COR-L47 (cell line): ENCODE data around the gene ARMC2.
"Not testable (repeated sequence)": the region's sequence is repeated elsewhere in the genome, so short reads cannot be mapped to it uniquely, and the experiment has no call there.

Experiments
- DNase-seq: peaks from one replicate; lab custom pipeline; 2025; lab: John Stamatoyannopoulos, UW

ARMC2 gene, protein sequence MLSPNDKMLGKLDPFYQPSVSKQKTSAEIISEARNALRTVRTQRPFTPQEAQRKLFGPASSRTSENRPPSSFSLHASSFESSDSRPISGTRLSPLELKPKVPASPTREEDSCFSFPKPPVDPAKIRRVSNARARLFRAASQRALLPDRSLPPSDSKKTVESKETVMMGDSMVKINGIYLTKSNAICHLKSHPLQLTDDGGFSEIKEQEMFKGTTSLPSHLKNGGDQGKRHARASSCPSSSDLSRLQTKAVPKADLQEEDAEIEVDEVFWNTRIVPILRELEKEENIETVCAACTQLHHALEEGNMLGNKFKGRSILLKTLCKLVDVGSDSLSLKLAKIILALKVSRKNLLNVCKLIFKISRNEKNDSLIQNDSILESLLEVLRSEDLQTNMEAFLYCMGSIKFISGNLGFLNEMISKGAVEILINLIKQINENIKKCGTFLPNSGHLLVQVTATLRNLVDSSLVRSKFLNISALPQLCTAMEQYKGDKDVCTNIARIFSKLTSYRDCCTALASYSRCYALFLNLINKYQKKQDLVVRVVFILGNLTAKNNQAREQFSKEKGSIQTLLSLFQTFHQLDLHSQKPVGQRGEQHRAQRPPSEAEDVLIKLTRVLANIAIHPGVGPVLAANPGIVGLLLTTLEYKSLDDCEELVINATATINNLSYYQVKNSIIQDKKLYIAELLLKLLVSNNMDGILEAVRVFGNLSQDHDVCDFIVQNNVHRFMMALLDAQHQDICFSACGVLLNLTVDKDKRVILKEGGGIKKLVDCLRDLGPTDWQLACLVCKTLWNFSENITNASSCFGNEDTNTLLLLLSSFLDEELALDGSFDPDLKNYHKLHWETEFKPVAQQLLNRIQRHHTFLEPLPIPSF

GRCh38 chr6:108848116-108848868 is at the start of gene ARMC2:
TSS of gene ARMC2 (plus strand) at chr6:108848422. CDS start at chr6:108854268, 5,846 bp downstream.
- DNase-seq: peak; percentile 53

GRCh38 chr6:108798670-108799353 is 49.4 kb upstream of the ARMC2 start:
- DNase-seq: no peak

GRCh38 chr6:108799354-108799717 is 48.9 kb upstream of the ARMC2 start:
- DNase-seq: no peak

GRCh38 chr6:108799791-108800190 is 48.4 kb upstream of the ARMC2 start:
- no peak for DNase-seq

- DNase-seq: no peak
Measured at GRCh38 chr6:108800427-108800864, 47.8 kb upstream of the ARMC2 start.

GRCh38 chr6:108801366-108801765 is 46.9 kb upstream of the ARMC2 start:
- DNase-seq: no peak

DNA sequence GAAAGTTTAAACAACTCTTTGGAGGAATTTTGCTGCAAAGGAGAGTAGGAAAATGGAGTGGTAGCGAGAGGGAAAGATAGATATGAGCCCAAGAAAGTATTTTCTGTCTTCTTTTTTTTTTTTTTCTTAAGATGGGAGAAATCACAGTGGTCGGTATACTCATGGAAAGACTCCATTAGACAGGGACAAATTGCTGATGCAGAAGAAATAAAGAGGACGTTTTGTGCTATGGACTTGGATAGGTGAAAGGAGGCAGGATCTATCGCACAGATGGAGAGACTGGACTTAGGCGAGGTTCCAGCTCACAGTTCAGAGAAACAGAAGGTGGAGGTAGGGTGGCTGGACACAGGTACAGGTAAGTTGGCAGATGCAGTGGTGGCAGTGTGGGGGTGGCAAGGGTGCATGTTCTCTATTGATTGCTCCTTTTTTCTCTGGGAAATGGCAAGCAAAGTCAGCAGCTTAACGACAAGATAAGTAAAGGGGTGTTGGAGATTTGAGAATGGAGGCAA is 44.2 kb upstream of the ARMC2 start:
- no peak for DNase-seq

GRCh38 chr6:108804956-108805355 is 43.3 kb upstream of the ARMC2 start:
- DNase-seq: no peak

GRCh38 chr6:108805611-108806167 is 42.5 kb upstream of the ARMC2 start:
- no peak for DNase-seq

DNA sequence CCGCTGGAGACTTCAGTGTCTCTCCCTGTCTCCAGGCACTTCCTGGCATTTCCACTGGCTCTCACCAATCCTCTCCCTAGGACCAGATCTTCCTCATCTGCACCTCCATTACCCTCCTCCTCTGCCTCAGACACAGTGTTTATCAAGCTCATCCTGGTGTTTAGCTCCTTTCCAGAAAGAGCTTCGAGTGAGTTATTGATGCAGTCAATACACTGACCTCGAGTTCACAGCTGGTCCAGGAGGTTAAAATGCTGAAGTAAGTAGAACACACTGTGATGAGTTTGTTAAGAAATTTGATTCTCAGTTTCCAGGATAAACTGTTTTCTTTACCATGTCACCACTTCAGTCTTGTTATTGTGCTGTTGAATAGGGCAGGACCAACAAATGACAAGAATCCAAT is 42.1 kb upstream of the ARMC2 start:
- DNase-seq: no peak

- no peak for DNase-seq
Measured at GRCh38 chr6:108806665-108807064, 41.6 kb upstream of the ARMC2 start.

GRCh38 chr6:108807928-108808327 is 40.3 kb upstream of the ARMC2 start:
- no peak for DNase-seq

- DNase-seq: no peak
Measured at GRCh38 chr6:108809211-108809610, 39.0 kb upstream of the ARMC2 start.

GRCh38 chr6:108810057-108810643 is 38.1 kb upstream of the ARMC2 start:
- no peak for DNase-seq

- DNase-seq: no peak
Measured at GRCh38 chr6:108811490-108811889, 36.7 kb upstream of the ARMC2 start.

DNA sequence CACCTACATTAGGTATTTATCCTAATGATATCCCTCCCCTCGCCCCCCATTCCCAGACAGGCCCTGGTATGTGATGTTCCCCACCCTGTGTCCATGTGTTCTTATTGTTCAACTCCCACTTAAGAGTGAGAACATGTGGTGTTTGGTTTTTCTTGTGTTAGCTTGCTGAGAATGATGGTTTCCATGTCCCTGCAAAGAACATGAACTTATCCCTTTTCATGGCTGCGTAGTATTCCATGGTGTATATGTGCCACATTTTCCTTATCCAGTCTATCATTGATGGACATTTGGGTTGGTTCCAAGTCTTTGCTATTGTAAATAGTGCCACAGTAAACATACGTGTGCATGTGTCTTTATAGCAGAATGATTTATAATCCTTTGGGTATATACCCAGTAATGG is 35.0 kb upstream of the ARMC2 start:
- DNase-seq: not testable (repeated sequence)

DNA sequence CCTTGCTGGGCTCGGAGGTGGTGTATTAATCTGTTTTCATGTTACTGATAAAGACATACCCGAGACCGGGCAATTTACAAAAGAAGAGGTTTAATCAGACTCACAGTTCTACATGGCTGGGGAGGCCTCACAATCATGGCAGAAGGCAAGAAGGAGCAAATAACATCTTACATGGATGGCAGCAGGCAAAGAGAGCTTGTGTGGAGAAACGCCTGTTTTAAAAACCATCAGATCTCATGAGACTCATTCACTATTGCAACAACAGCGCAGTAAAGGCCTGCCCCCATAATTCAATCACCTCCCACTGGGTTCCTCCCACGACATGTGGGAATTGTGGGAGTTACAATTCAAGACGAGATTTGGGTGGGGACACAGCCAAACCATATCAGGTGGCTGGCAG is 30.9 kb upstream of the ARMC2 start:
- not testable (repeated sequence) for DNase-seq

DNA sequence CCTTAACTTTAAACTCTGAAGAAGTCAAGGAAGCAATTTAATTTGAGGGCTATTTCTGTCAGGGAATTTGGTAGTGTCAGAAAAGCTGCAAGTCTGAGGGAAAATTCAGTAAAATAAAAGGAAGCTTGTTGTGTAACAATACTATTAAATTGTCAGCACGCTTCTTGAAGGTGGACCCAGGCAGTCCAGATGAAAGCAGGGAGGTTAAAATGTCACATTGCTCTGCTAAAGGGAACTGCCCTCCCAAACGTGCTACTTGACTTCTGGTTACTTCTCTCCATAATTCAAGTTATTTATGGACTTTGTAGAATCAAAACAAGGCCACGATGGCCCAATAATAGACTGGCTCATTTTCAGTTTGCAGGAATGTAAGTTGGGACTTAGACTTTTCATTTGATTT is 28.2 kb upstream of the ARMC2 start:
- DNase-seq: no peak

- DNase-seq: no peak
Measured at GRCh38 chr6:108822401-108822800, 25.8 kb upstream of the ARMC2 start.

DNA sequence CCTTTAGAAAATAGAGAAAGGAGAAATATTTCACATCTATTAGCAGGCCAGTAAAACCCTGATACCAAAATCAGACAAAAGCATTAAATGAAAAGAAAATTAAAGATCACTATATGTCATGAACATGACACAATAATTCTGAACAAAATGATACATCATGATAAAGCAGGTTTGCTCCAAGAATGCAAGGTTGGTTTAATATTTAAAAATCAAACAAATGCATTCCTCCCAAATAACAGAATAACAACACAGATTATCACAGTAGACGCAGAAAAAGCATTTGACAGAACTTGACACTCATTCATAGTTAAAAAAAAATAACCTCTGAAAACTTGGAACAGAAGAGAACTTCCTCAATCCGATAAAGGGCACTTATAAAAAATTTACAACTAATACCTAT is 22.9 kb upstream of the ARMC2 start:
- no peak for DNase-seq

DNA sequence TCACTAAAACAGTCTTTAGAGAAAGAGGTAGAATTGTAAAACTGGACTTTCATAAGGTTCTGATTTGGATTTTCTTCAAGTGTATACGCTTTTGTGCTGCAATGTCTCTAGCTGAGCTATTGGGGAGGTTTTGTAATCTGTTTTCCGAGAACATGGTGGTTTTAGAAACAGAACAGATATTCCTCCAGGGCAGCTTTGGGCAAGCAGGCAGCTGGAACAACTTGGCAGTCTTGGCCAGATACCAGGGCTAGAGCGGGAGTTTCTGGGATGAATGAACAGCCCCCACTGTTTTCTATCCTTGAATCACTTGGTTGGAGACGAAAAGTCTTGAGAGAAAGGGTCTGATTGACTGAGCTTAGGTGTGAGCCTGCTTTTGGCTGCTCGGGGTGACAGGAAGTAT is 17.1 kb upstream of the ARMC2 start:
- DNase-seq: no peak
